Activated naive CD8-positive, alpha-beta T cell treated with anti-CD3 and anti-CD28 coated beads, Interleukin-2, amount 50 U/mL, for 24 hours (primary cell): Measurements from ENCODE around the gene ZEB2.
A peak's percentile ranks its signal among the peaks of the same experiment; 100 is the strongest.

Experiments
- ATAC-seq: fragments of 150-1000 bp; cut with Tn5 transposase; one replicate; pipeline ENCODE4 v1.10.0; 2021
- DNase-seq: peaks from one replicate; pipeline ENCODE4 v3.0.0; 2021
- H3K27ac Mint-ChIP-seq: one replicate; pipeline ENCODE4 v1.8.0; 2021; ENCODE audit warnings: mild to moderate bottlenecking, mixed read lengths
- H3K27me3 Mint-ChIP-seq: one replicate; pipeline ENCODE4 v1.8.0; 2021; ENCODE audit warnings: mixed read lengths
- H3K36me3 Mint-ChIP-seq: one replicate; pipeline ENCODE4 v1.8.0; 2021; ENCODE audit warnings: low read depth, mixed read lengths
- H3K4me1 Mint-ChIP-seq: one replicate; pipeline ENCODE4 v1.8.0; 2021; ENCODE audit warnings: mixed read lengths
- H3K4me3 Mint-ChIP-seq: one replicate; pipeline ENCODE4 v1.8.0; 2021; ENCODE audit warnings: mild to moderate bottlenecking, moderate library complexity, mixed read lengths
- H3K9me3 Mint-ChIP-seq: one replicate; pipeline ENCODE4 v1.8.0; 2021; ENCODE audit warnings: mixed read lengths

ZEB2 gene

GRCh38 chr2:144519934-144520731 lies at the start of gene ZEB2:
Gene ZEB2 (minus strand): TSS chr2:144520119. CDS start chr2:144517350, 2,769 bp downstream.
- DNase-seq (peak; percentile 40), ATAC-seq (no peak)
- H3K9me3 Mint-ChIP-seq, result no peaks in the 10 kb centered on the region
- H3K27ac Mint-ChIP-seq, result no peak within 1 kb of the TSS
- H3K36me3 Mint-ChIP-seq, result peaks cover 2% of the 10 kb centered on the region
- peaks cover 32% of the 10 kb centered on the region for H3K4me1 Mint-ChIP-seq
- peaks cover 41% of the 10 kb centered on the region for H3K27me3 Mint-ChIP-seq
- peak within 1 kb of the TSS; percentile 6 for H3K4me3 Mint-ChIP-seq

GRCh38 chr2:144567745-144568144 lies 47.8 kb upstream of the ZEB2 start:
- no peak overlapping the region for H3K27ac Mint-ChIP-seq

GRCh38 chr2:144566448-144566847 lies 46.5 kb upstream of the ZEB2 start:
- H3K36me3 Mint-ChIP-seq, result no peaks in the 10 kb centered on the region
- no peak overlapping the region for H3K4me3 Mint-ChIP-seq
- ATAC-seq, result no peak
- H3K4me1 Mint-ChIP-seq, result peaks cover 5% of the 10 kb centered on the region
- H3K27me3 Mint-ChIP-seq, result no peaks in the 10 kb centered on the region
- H3K27ac Mint-ChIP-seq, result no peak overlapping the region
- no peak for DNase-seq
- H3K9me3 Mint-ChIP-seq, result no peaks in the 10 kb centered on the region

More at GRCh38 chr2:144567745-144568144, 47.8 kb upstream of the ZEB2 start:
- Mint-ChIP-seq H3K9me3 (no peaks in the 10 kb centered on the region), H3K4me1 (peaks cover 17% of the 10 kb centered on the region), H3K36me3 (no peaks in the 10 kb centered on the region), H3K4me3 (no peak overlapping the region), H3K27me3 (no peaks in the 10 kb centered on the region)
- DNase-seq (no peak), ATAC-seq (no peak)

GRCh38 chr2:144560251-144560650 lies 40.3 kb upstream of the ZEB2 start:
- Mint-ChIP-seq H3K27ac (no peak overlapping the region), H3K27me3 (no peaks in the 10 kb centered on the region), H3K36me3 (no peaks in the 10 kb centered on the region), H3K4me3 (no peak overlapping the region), H3K9me3 (no peaks in the 10 kb centered on the region), H3K4me1 (no peaks in the 10 kb centered on the region)
- ATAC-seq (no peak), DNase-seq (no peak)

- Mint-ChIP-seq H3K4me3 (no peak overlapping the region), H3K36me3 (no peaks in the 10 kb centered on the region), H3K27me3 (no peaks in the 10 kb centered on the region), H3K4me1 (no peaks in the 10 kb centered on the region), H3K27ac (no peak overlapping the region), H3K9me3 (no peaks in the 10 kb centered on the region)
- DNase-seq (no peak), ATAC-seq (no peak)
Measured at GRCh38 chr2:144559681-144560080, 39.8 kb upstream of the ZEB2 start.

- H3K27ac Mint-ChIP-seq, result no peak overlapping the region
- H3K4me3 Mint-ChIP-seq, result no peak overlapping the region
- H3K36me3 Mint-ChIP-seq, result no peaks in the 10 kb centered on the region
- no peak for DNase-seq
- H3K27me3 Mint-ChIP-seq, result no peaks in the 10 kb centered on the region
- ATAC-seq, result no peak
- H3K9me3 Mint-ChIP-seq, result no peaks in the 10 kb centered on the region
- H3K4me1 Mint-ChIP-seq, result no peaks in the 10 kb centered on the region
Measured at GRCh38 chr2:144559242-144559641, 39.3 kb upstream of the ZEB2 start.

- Mint-ChIP-seq H3K36me3 (no peaks in the 10 kb centered on the region), H3K4me3 (no peak overlapping the region), H3K27me3 (no peaks in the 10 kb centered on the region), H3K9me3 (no peaks in the 10 kb centered on the region), H3K27ac (no peak overlapping the region), H3K4me1 (no peaks in the 10 kb centered on the region)
- DNase-seq (no peak), ATAC-seq (no peak)
Measured at GRCh38 chr2:144554492-144555210, 34.7 kb upstream of the ZEB2 start.

GRCh38 chr2:144553379-144553778 lies 33.5 kb upstream of the ZEB2 start:
- H3K9me3 Mint-ChIP-seq, result no peaks in the 10 kb centered on the region
- ATAC-seq (no peak), DNase-seq (no peak)
- H3K27me3 Mint-ChIP-seq, result no peaks in the 10 kb centered on the region
- peaks cover 5% of the 10 kb centered on the region for H3K4me1 Mint-ChIP-seq
- no peaks in the 10 kb centered on the region for H3K36me3 Mint-ChIP-seq
- H3K27ac Mint-ChIP-seq, result no peak overlapping the region
- no peak overlapping the region for H3K4me3 Mint-ChIP-seq

- Mint-ChIP-seq H3K9me3 (no peaks in the 10 kb centered on the region), H3K27me3 (no peaks in the 10 kb centered on the region), H3K27ac (no peak overlapping the region), H3K36me3 (no peaks in the 10 kb centered on the region), H3K4me3 (no peak overlapping the region), H3K4me1 (peaks cover 11% of the 10 kb centered on the region)
- DNase-seq (no peak), ATAC-seq (no peak)
Measured at GRCh38 chr2:144552821-144553220, 32.9 kb upstream of the ZEB2 start.

- H3K36me3 Mint-ChIP-seq, result no peaks in the 10 kb centered on the region
- ATAC-seq (no peak), DNase-seq (no peak)
- peaks cover 11% of the 10 kb centered on the region for H3K4me1 Mint-ChIP-seq
- no peaks in the 10 kb centered on the region for H3K9me3 Mint-ChIP-seq
- H3K27ac Mint-ChIP-seq, result no peak overlapping the region
- no peaks in the 10 kb centered on the region for H3K27me3 Mint-ChIP-seq
- no peak overlapping the region for H3K4me3 Mint-ChIP-seq
Measured at GRCh38 chr2:144550911-144551310, 31.0 kb upstream of the ZEB2 start.

GRCh38 chr2:144550084-144550483 lies 30.2 kb upstream of the ZEB2 start:
- no peaks in the 10 kb centered on the region for H3K9me3 Mint-ChIP-seq
- H3K36me3 Mint-ChIP-seq, result no peaks in the 10 kb centered on the region
- ATAC-seq (no peak), DNase-seq (no peak)
- H3K27ac Mint-ChIP-seq, result no peak overlapping the region
- no peak overlapping the region for H3K4me3 Mint-ChIP-seq
- H3K27me3 Mint-ChIP-seq, result no peaks in the 10 kb centered on the region
- H3K4me1 Mint-ChIP-seq, result peaks cover 11% of the 10 kb centered on the region

GRCh38 chr2:144548532-144549191 lies 28.7 kb upstream of the ZEB2 start:
- Mint-ChIP-seq H3K27ac (no peak overlapping the region), H3K4me1 (peaks cover 11% of the 10 kb centered on the region), H3K36me3 (no peaks in the 10 kb centered on the region), H3K9me3 (no peaks in the 10 kb centered on the region), H3K4me3 (no peak overlapping the region), H3K27me3 (peaks cover 3% of the 10 kb centered on the region)
- DNase-seq (no peak), ATAC-seq (no peak)

- H3K4me3 Mint-ChIP-seq, result no peak overlapping the region
- peaks cover 3% of the 10 kb centered on the region for H3K27me3 Mint-ChIP-seq
- H3K9me3 Mint-ChIP-seq, result no peaks in the 10 kb centered on the region
- ATAC-seq (no peak), DNase-seq (no peak)
- H3K4me1 Mint-ChIP-seq, result peaks cover 11% of the 10 kb centered on the region
- H3K27ac Mint-ChIP-seq, result no peak overlapping the region
- no peaks in the 10 kb centered on the region for H3K36me3 Mint-ChIP-seq
Measured at GRCh38 chr2:144548088-144548487, 28.2 kb upstream of the ZEB2 start.

GRCh38 chr2:144547494-144547893 lies 27.6 kb upstream of the ZEB2 start:
- no peak overlapping the region for H3K4me3 Mint-ChIP-seq
- H3K27me3 Mint-ChIP-seq, result peaks cover 5% of the 10 kb centered on the region
- ATAC-seq (no peak), DNase-seq (no peak)
- no peaks in the 10 kb centered on the region for H3K9me3 Mint-ChIP-seq
- no peaks in the 10 kb centered on the region for H3K36me3 Mint-ChIP-seq
- H3K27ac Mint-ChIP-seq, result no peak overlapping the region
- peaks cover 11% of the 10 kb centered on the region for H3K4me1 Mint-ChIP-seq

GRCh38 chr2:144546933-144547332 lies 27.0 kb upstream of the ZEB2 start:
- no peak for DNase-seq
- Mint-ChIP-seq H3K27me3 (peaks cover 5% of the 10 kb centered on the region), H3K27ac (no peak overlapping the region), H3K4me1 (peaks cover 11% of the 10 kb centered on the region), H3K36me3 (no peaks in the 10 kb centered on the region), H3K9me3 (no peaks in the 10 kb centered on the region), H3K4me3 (no peak overlapping the region)
- no peak for ATAC-seq
